GM12873 (cell line): Measurements from ENCODE around the gene PRKCH.

ENCODE experiments used
- TF ChIP-seq, protein P1 (sequence below): IDR thresholded peaks from 2 replicates; pipeline ENCODE4 v1.5.1; 2012; ENCODE audit warnings: low read depth, mild to moderate bottlenecking, moderate library complexity, low read length, control low read depth; ENCODE audit not compliant: insufficient read depth; ENCODE audit errors: missing control alignments

PRKCH gene

DNA sequence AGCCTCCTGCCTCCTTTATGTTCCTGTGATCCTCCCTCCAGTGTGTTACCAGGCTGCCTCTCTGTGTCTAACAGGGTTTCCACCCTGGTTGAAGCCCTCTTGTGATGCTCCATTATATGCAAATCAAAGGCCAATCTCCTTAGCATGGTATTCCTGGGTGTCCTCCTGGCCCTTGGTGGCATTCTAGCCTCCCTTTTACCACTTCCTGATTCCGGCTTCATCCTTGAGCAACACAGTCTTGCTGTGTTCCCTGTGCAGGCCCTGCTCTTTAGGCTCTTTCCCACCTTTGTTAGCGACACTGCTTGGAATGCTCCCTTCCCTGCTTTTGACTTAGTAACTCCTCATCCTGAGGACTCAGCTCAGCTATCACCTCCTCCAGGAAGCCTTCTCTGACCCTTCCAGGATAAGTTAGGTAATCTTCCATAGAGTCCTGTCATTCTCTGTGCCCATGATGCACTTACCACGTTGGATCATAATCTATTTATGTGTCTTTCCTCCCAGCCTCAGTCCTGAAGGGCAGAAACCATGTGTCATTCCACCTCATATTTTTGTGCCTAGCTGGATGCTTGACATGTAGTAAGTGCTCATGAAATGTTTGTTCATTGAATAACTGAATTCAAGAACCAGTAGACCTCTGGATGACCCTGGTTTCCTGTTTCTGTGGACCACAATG is 37.3 kb downstream of the PRKCH start:
- TF ChIP-seq, protein P1, sequence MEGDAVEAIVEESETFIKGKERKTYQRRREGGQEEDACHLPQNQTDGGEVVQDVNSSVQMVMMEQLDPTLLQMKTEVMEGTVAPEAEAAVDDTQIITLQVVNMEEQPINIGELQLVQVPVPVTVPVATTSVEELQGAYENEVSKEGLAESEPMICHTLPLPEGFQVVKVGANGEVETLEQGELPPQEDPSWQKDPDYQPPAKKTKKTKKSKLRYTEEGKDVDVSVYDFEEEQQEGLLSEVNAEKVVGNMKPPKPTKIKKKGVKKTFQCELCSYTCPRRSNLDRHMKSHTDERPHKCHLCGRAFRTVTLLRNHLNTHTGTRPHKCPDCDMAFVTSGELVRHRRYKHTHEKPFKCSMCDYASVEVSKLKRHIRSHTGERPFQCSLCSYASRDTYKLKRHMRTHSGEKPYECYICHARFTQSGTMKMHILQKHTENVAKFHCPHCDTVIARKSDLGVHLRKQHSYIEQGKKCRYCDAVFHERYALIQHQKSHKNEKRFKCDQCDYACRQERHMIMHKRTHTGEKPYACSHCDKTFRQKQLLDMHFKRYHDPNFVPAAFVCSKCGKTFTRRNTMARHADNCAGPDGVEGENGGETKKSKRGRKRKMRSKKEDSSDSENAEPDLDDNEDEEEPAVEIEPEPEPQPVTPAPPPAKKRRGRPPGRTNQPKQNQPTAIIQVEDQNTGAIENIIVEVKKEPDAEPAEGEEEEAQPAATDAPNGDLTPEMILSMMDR = no peak

DNA sequence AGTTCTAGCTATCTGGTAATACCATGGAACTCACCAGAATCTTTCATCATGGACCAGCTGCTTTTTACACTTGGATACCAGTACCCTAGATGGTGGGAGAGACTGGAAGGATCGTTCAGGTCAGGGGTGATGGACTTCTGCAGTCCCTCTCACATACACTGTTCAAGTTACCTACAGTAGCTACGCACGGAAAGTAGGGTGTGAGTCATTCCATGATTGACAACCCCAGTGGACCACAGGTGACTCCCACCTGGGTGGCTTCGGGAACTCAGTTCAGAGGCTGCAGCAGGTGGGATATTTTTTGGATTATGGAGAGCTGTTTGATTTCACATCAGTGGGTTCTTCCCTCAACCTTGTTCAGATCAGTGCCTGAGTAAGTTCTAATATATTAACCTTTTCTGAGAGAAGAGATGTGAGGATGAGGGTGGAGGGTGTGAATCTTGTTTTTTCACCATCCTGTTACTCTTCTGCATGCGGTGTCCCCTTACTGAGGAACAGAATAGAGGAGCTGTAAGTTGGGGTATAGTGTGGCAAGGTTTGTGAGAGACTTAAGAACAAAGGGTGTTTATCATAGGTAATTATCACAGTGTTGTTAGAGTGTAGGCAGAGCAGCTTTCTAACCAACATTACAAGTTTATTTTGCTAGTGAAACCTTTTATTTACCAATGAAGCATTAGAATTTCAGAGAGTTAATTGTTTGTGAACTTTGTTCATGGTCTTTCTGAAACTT is 39.6 kb downstream of the PRKCH start:
- TF ChIP-seq, protein P1 = no peak

DNA sequence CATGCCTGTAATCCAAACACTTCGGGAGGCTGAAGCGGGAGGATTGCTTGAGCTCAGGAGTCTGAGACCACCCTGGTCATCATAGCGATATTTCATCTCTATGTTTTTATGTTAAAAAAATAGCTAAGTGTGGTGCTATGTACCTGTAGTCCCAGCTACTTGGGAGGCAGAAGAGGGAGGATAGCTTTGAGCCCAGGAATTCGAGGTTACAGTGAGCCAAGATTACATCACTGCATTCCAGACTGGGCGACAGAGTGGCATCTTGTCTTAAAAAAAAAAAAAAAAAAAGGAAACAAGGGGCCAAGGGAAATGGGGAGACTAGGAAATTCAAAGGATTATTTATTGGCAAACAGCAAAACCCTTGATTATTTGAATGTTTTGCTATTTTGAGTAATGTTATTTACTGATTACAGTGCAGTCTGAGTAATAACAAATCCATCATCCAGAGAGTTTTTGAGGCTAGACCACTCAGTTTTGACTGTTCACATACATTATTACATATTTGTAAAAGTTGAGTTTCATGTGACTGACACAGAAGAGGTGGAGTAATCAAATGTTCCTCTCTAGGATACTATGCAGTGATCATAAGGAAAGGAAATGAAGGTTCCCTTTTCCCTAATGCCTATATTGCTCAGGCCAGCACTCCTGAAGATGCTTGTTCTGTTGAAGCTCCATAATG is 40.8 kb downstream of the PRKCH start:
- TF ChIP-seq, protein P1 = no peak

DNA sequence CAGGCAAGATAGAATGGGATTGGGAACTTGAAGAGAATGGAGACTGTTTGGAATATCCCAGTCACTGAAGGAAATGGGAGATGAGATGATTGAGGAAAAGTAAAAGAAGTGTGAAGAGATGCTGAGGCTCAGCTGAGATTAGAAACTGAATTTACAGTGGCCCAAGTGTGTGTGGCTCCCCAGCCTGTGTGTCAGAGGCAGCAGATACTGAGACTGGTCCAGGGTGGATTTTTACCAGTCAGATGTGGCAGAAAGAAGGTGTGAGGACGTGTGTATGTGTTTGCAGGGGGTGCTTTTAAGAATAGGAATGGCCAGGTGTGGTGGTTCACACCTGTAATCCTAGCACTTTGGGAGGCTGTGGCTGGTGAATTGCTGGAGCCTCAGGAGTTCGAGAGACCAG is 42.9 kb downstream of the PRKCH start:
- TF ChIP-seq, protein P1 = no peak

DNA sequence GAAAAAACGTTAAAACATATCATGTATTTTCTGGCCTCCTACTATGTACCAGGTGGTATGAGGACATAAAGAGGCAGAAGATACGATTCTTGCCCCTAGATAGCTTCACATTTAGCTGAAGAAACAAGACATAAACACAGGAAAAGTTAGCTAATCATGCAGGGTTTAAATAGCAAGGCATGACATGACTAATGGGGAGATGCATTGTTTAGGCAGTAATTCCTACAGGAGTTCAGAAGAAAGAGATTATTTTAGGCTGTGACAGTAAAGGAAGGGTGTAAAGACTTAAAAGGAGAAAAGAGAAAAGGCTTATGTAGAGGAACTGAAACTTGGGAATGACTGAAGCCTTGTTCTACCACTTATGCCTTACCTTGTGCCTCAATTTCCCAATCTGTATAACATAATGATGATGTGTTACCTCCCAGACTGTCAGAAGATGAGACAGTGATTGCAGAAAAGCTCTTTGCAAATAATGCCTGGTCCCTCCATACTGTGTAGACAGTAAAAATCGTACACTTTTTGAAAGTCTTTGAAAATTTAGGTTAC is 44.4 kb downstream of the PRKCH start:
- TF ChIP-seq, protein P1 = no peak

DNA sequence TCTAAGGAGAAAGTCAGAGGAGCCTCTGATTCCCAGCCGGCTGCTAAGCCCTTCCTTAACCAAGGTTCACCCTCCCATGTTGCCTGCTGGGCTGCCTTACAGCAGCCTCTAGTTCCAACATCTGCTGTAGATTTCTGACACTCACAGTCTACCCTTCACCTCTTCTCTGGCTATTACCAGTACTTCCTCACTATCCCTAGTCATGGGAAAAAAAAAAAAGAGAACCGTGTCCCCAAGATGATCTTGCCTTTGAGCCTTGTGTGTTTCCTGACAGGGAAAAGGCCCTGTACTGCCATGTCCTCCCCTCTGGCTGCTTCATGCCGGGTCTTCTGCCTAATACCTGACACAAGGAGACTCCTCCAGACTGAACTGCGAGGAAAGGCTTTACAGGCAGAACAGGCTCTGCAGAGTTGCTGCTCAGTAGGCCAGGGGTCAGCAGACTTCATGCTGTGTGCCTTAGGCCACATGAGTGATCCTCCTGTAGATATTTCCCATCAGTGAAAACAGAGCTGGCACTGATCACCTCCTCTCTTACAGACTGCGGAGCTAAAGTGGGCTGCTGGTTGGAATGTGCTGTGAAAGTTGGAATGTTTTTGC is 46.8 kb downstream of the PRKCH start:
- TF ChIP-seq, protein P1 = no peak
